SK-N-SH (cell line): Measurements from ENCODE around the gene TCL1B. TPM values are rescaled to one million over a fixed set of nuclear protein-coding genes. Genes with fewer than 3 reads are reported as not detected.

Source experiments
- CTCF ChIA-PET: fragments of 300-600, 350-600 bp; formaldehyde crosslinking; extraction: SDS; loops from one replicate; lab custom pipeline; 2021; lab: Yijun Ruan, JAX
- POLR2A ChIA-PET: fragments of 350-600 bp; sonication (Branson Sonifier 250); formaldehyde crosslinking; extraction: SDS; loops from one replicate; lab custom pipeline; 2020; ENCODE audit warnings: antibody characterized with exemption, inconsistent platforms; lab: Yijun Ruan, JAX
- DNase-seq: peaks from one replicate; pipeline ENCODE4 v3.0.0; 2012
- H2AFZ ChIP-seq: fragments of 200-600 bp; sonication (generic); 2 replicates; pipeline ENCODE4 v1.8.1; 2016; ENCODE audit warnings: antibody characterized with exemption, mild to moderate bottlenecking, low read depth
- H3F3A ChIP-seq: fragments of 200-600 bp; sonication (generic); replicated peaks from 2 replicates; pipeline ENCODE3; 2016; ENCODE audit warnings: antibody characterized with exemption, mild to moderate bottlenecking; ENCODE audit not compliant: insufficient read depth
- H3K27ac ChIP-seq, 2 experiments: fragments of 200-500 bp in 1 of 2; fragments of 200-600 bp in 1 of 2; sonication (Bioruptor generic) in 1 of 2; sonication (generic), shearing (Covaris generic) in 1 of 2; 2 replicates each; pipeline versions ENCODE4 v1.5.1 to v1.6.1; 2014 to 2016; ENCODE audit warnings: low read depth in 2 of 2, inconsistent platforms in 1 of 2, low read length in 1 of 2, mild to moderate bottlenecking in 1 of 2, mixed read lengths in 1 of 2
- H3K27me3 ChIP-seq: fragments of 200-600 bp; sonication (generic), shearing (Covaris generic); 2 replicates; pipeline ENCODE4 v1.6.1; 2016; ENCODE audit warnings: mixed run types; ENCODE audit not compliant: insufficient read depth
- H3K36me3 ChIP-seq, 2 experiments: fragments of 200-500 bp in 1 of 2; fragments of 200-600 bp in 1 of 2; sonication (Bioruptor generic) in 1 of 2; sonication (generic) in 1 of 2; replicated peaks in 1 of 2; 2 replicates each; pipeline versions ENCODE3 to v1.5.1; 2014 to 2016; ENCODE audit warnings: low read length in 1 of 2, mild to moderate bottlenecking in 1 of 2; ENCODE audit not compliant: insufficient read depth in 2 of 2, control insufficient read depth in 1 of 2
- H3K4me1 ChIP-seq, 2 experiments: fragments of 200-500 bp in 1 of 2; fragments of 200-600 bp in 1 of 2; sonication (Bioruptor generic) in 1 of 2; sonication (generic), shearing (Covaris generic) in 1 of 2; 2 replicates each; pipeline versions ENCODE4 v1.5.1 to v1.6.1; 2014 to 2016; ENCODE audit warnings: low read depth in 1 of 2, low read length in 1 of 2, mixed run types in 1 of 2; ENCODE audit not compliant: insufficient read depth in 2 of 2, control insufficient read depth in 1 of 2
- H3K4me2 ChIP-seq: fragments of 200-600 bp; sonication (generic), shearing (Covaris generic); 2 replicates; pipeline ENCODE4 v1.6.1; 2017; ENCODE audit warnings: mixed run types
- H3K4me3 ChIP-seq, 2 experiments: fragments of 200-500 bp in 1 of 2; fragments of 200-600 bp in 1 of 2; sonication (Bioruptor generic) in 1 of 2; sonication (generic), shearing (Covaris generic) in 1 of 2; 2 replicates each; pipeline versions ENCODE4 v1.5.1 to v1.8.1; 2014 to 2016; ENCODE audit warnings: low read depth in 2 of 2, inconsistent platforms in 1 of 2, low read length in 1 of 2, mild to moderate bottlenecking in 1 of 2, mixed read lengths in 1 of 2, moderate library complexity in 1 of 2
- H3K79me2 ChIP-seq: fragments of 200-600 bp; sonication (generic); 2 replicates; pipeline ENCODE4 v1.8.1; 2017; ENCODE audit warnings: mild to moderate bottlenecking; ENCODE audit not compliant: insufficient read depth
- H3K9ac ChIP-seq: fragments of 200-600 bp; sonication (generic); 2 replicates; pipeline ENCODE4 v1.6.1; 2017; ENCODE audit warnings: mixed run types
- H3K9me2 ChIP-seq: fragments of 200-600 bp; sonication (generic); 2 replicates; pipeline ENCODE4 v1.6.1; 2017; ENCODE audit warnings: mixed run types
- H3K9me3 ChIP-seq: fragments of 200-600 bp; sonication (generic); 2 replicates; pipeline ENCODE4 v1.6.1; 2017; ENCODE audit warnings: mixed run types, mild to moderate bottlenecking, moderate library complexity
- H4K20me1 ChIP-seq: fragments of 200-600 bp; sonication (generic); 2 replicates; pipeline ENCODE4 v1.6.1; 2017; ENCODE audit warnings: mild to moderate bottlenecking, mixed run types; ENCODE audit not compliant: insufficient read depth
- ELF1 ChIP-seq: IDR thresholded peaks from 2 replicates; pipeline ENCODE4 v1.4.0; 2012
- EP300 ChIP-seq, 2 experiments: IDR thresholded peaks; 2 replicates each; pipeline versions ENCODE4 v1.4.0 to v1.6.1; 2012; ENCODE audit warnings: borderline replicate concordance in 1 of 2, low read depth in 1 of 2, low read length in 1 of 2
- FOSL2 ChIP-seq: IDR thresholded peaks from 2 replicates; pipeline ENCODE4 v1.4.0; 2012; ENCODE audit warnings: low read depth, mild to moderate bottlenecking, moderate library complexity, borderline replicate concordance
- FOXJ3 ChIP-seq: sonication (generic); formaldehyde crosslinking; IDR thresholded peaks from 2 replicates; pipeline ENCODE4 v1.5.1; 2020; ENCODE audit warnings: mild to moderate bottlenecking, missing genetic modification reagents
- GATA2 ChIP-seq: sonication (generic); formaldehyde crosslinking; IDR thresholded peaks from 2 replicates; pipeline ENCODE4 v1.5.0; 2020; ENCODE audit warnings: mild to moderate bottlenecking, missing genetic modification reagents
- IRF3 ChIP-seq: fragments of 150-350 bp; IDR thresholded peaks from 2 replicates; pipeline ENCODE4 v1.6.1; 2016; ENCODE audit warnings: mild to moderate bottlenecking, low read depth, low read length
- NFIC ChIP-seq: IDR thresholded peaks from 2 replicates; pipeline ENCODE4 v1.4.0; 2012; ENCODE audit warnings: borderline replicate concordance
- RAD21 ChIP-seq: IDR thresholded peaks from 2 replicates; pipeline ENCODE4 v1.6.1; 2012; ENCODE audit warnings: mild to moderate bottlenecking, low read length
- SIN3A ChIP-seq: IDR thresholded peaks from 2 replicates; pipeline ENCODE4 v1.6.1; 2012; ENCODE audit warnings: low read depth, mild to moderate bottlenecking, low read length, moderate library complexity, borderline replicate concordance
- TAF1 ChIP-seq: IDR thresholded peaks from 2 replicates; pipeline ENCODE4 v1.6.1; 2012; ENCODE audit warnings: low read depth, mild to moderate bottlenecking, low read length, moderate library complexity, borderline replicate concordance
- USF1 ChIP-seq: IDR thresholded peaks from 2 replicates; pipeline ENCODE4 v1.4.0; 2012; ENCODE audit warnings: low read depth, borderline replicate concordance
- USF2 ChIP-seq: fragments of 150-350 bp; IDR thresholded peaks from 2 replicates; pipeline ENCODE4 v1.6.1; 2017; ENCODE audit warnings: antibody characterized with exemption, low read length, low read depth, borderline replicate concordance
- WGBS: methylation state at CpG from one replicate; pipeline ENCODE4 v1.1.6; 2017; ENCODE audit warnings: low lambda C conversion rate; 5-methylcytosine and 5-hydroxymethylcytosine counted together
- polyA plus RNA-seq, 3 experiments: library from polyadenylated mRNA; depleted of rRNA; stranded (reverse); fragments of >200 nt; gene quantifications; 2 replicates each; pipeline ENCODE4 v1.2.3, GENCODE V29; 2012

Gene TCL1B
- polyA plus RNA-seq, 1 of the 3 experiments (the other 2 are of a cell fraction): not detected

GRCh38 chr14:95659990-95660385, 26.2 kb upstream of the TCL1B start:
- H3K4me3 ChIP-seq: no peak overlapping the region
- H3K27me3 ChIP-seq: no peaks in the 10 kb centered on the region
- no peaks in the 10 kb centered on the region for H3K9me3 ChIP-seq
- H3K4me2 ChIP-seq: no peak overlapping the region
- no peaks in the 10 kb centered on the region for H3K9me2 ChIP-seq
- no peak overlapping the region for H3K9ac ChIP-seq
- no peak overlapping the region for H3K27ac ChIP-seq
- H3K36me3 ChIP-seq: no peaks in the 10 kb centered on the region
- H2AFZ ChIP-seq: no peak overlapping the region
- H3F3A ChIP-seq: no peaks in the 10 kb centered on the region
- H4K20me1 ChIP-seq: no peaks in the 10 kb centered on the region
- DNase-seq: peak; percentile 34
- 40% methylated on average over 5 of the region's 5 CpGs for WGBS
- ChIA-PET POLR2A (no interaction called here), CTCF (interaction anchor here (1.4 kb wide), 1 partner anchor 51 kb away, joined by 3 read pairs; no protein-coding TSS in a partner anchor)
- peaks cover 0 to 16% of the 10 kb centered on the region in 2 experiments; a peak in 1 of 4 replicates for H3K4me1 ChIP-seq
- TF ChIP-seq SIN3A (no peak), NFIC (no peak), RAD21 (no peak), USF1 (no peak), FOSL2 (no peak), ELF1 (no peak), IRF3 (no peak), TAF1 (no peak), USF2 (no peak), EP300 (IDR thresholded peaks at IDR 0.05; ENCODE audit: borderline replicate concordance in 1 of 2, low read depth in 1 of 2, low read length in 1 of 2) (no peak), GATA2 (CRISPR knock-in tag) (no peak)
- H3K79me2 ChIP-seq: no peaks in the 10 kb centered on the region

GRCh38 chr14:95660651-95661515, 25.3 kb upstream of the TCL1B start:
- Histone ChIP-seq H2AFZ (no peak overlapping the region), H3K27me3 (no peaks in the 10 kb centered on the region), H3K27ac (no peak overlapping the region), H3K9me2 (no peaks in the 10 kb centered on the region), H3K9me3 (no peaks in the 10 kb centered on the region), H3K9ac (no peak overlapping the region), H4K20me1 (no peaks in the 10 kb centered on the region), H3K4me1 (peaks cover 0 to 16% of the 10 kb centered on the region in 2 experiments; a peak in 1 of 4 replicates), H3K4me3 (no peak overlapping the region; a peak in 1 of 4 replicates), H3K79me2 (no peaks in the 10 kb centered on the region), H3K4me2 (no peak overlapping the region), H3K36me3 (no peaks in the 10 kb centered on the region), H3F3A (no peaks in the 10 kb centered on the region)
- ChIA-PET POLR2A (no interaction called here), CTCF (interaction anchor here (1.4 kb wide), 1 partner anchor 51 kb away, joined by 3 read pairs; no protein-coding TSS in a partner anchor)
- peak; percentile 43; the same call in 1 of the 2 replicates for TF ChIP-seq GATA2 (CRISPR knock-in tag)
- no peak for TF ChIP-seq FOXJ3 (CRISPR knock-in tag)
- WGBS: 20% methylated on average over 12 of the region's 13 CpGs
- peak; percentile 36 for DNase-seq
